IMR-90 (cell line): Measurements from ENCODE around the gene ADAM33. TPM values are rescaled to one million over a fixed set of nuclear protein-coding genes. Genes with fewer than 3 reads are reported as not detected.

Experiments used
- ATAC-seq: fragments of 200-7000 bp; cut with Tn5 transposase; 2 replicates; pipeline ENCODE4 v1.9.1; 2020; ENCODE audit warnings: low read depth, mild to moderate bottlenecking, moderate library complexity
- BruUV-seq: library from RNA; stranded (reverse); fragments of 400-500 nt; replicated peaks from 2 replicates; lab custom pipeline; 2021; lab: Mats Ljungman, UMichigan
- CTCF ChIA-PET: fragments of 300-600 bp; formaldehyde crosslinking; extraction: SDS; loops from one replicate; lab custom pipeline; 2021; ENCODE audit warnings: antibody characterized with exemption; lab: Yijun Ruan, JAX
- POLR2A ChIA-PET: fragments of 300-600 bp; sonication (Branson Sonifier 250); formaldehyde crosslinking; loops from one replicate; lab custom pipeline; 2022; ENCODE audit warnings: antibody characterized with exemption; ENCODE audit not compliant: unreplicated experiment; lab: Charles Lee
- DNase-seq: peaks from one replicate; pipeline ENCODE4 v3.0.0; 2013
- H2AFZ ChIP-seq: replicated peaks from 2 replicates; pipeline ENCODE3; 2013; ENCODE audit warnings: low read length, mild to moderate bottlenecking; ENCODE audit not compliant: poor library complexity
- H2AK5ac ChIP-seq: 2 replicates; pipeline ENCODE4 v1.6.1; 2013; ENCODE audit warnings: low read depth, low read length, inconsistent platforms
- H2AK9ac ChIP-seq: replicated peaks from 2 replicates; pipeline ENCODE3; 2013; ENCODE audit warnings: mild to moderate bottlenecking, low read depth, low read length, moderate library complexity; ENCODE audit not compliant: poor library complexity
- H2BK120ac ChIP-seq: 2 replicates; pipeline ENCODE4 v1.6.1; 2013; ENCODE audit warnings: low read depth, low read length, inconsistent platforms
- H2BK15ac ChIP-seq: 3 replicates; pipeline ENCODE4 v1.6.1; 2013; ENCODE audit warnings: low read depth, low read length, inconsistent platforms
- H2BK20ac ChIP-seq: 2 replicates; pipeline ENCODE4 v1.6.1; 2013; ENCODE audit warnings: low read depth, mild to moderate bottlenecking, inconsistent platforms, low read length, moderate library complexity
- H2BK5ac ChIP-seq: 2 replicates; pipeline ENCODE4 v1.6.1; 2013; ENCODE audit warnings: mild to moderate bottlenecking, low read depth, low read length, inconsistent platforms; ENCODE audit not compliant: poor library complexity, severe bottlenecking
- H3K14ac ChIP-seq: replicated peaks from 2 replicates; pipeline ENCODE4 v1.6.1; 2013; ENCODE audit warnings: low read depth, low read length, inconsistent platforms
- H3K18ac ChIP-seq: 2 replicates; pipeline ENCODE4 v1.6.1; 2013; ENCODE audit warnings: low read depth, low read length, control low read depth
- H3K23ac ChIP-seq: 2 replicates; pipeline ENCODE4 v1.6.1; 2013; ENCODE audit warnings: low read depth, low read length, inconsistent platforms
- H3K27ac ChIP-seq: 2 replicates; pipeline ENCODE4 v1.5.1; 2013; ENCODE audit warnings: mild to moderate bottlenecking, control low read depth, low read length; ENCODE audit not compliant: insufficient read depth
- H3K27me3 ChIP-seq: 2 replicates; pipeline ENCODE4 v1.6.1; 2013; ENCODE audit warnings: low read length; ENCODE audit not compliant: control insufficient read depth, insufficient read depth
- H3K36me3 ChIP-seq: 2 replicates; pipeline ENCODE4 v1.6.1; 2013; ENCODE audit warnings: low read length, mixed read lengths; ENCODE audit not compliant: control insufficient read depth, insufficient read depth
- H3K4ac ChIP-seq: 2 replicates; pipeline ENCODE4 v1.6.1; 2013; ENCODE audit warnings: low read depth, low read length, inconsistent platforms
- H3K4me1 ChIP-seq: 2 replicates; pipeline ENCODE4 v1.6.1; 2013; ENCODE audit warnings: low read length, mixed read lengths; ENCODE audit not compliant: control insufficient read depth, insufficient read depth
- H3K4me2 ChIP-seq: 2 replicates; pipeline ENCODE4 v1.6.1; 2013; ENCODE audit warnings: low read depth, mild to moderate bottlenecking, control low read depth, low read length, moderate library complexity
- H3K4me3 ChIP-seq: 2 replicates; pipeline ENCODE4 v1.5.1; 2013; ENCODE audit warnings: low read depth, mild to moderate bottlenecking, control low read depth, low read length, moderate library complexity; ENCODE audit not compliant: insufficient read depth
- H3K56ac ChIP-seq: 2 replicates; pipeline ENCODE4 v1.6.1; 2013; ENCODE audit warnings: low read length, inconsistent platforms; ENCODE audit not compliant: insufficient read depth; ENCODE audit errors: extremely low read depth
- H3K79me1 ChIP-seq, 2 experiments: 2 replicates each; pipeline ENCODE4 v1.6.1; 2013; ENCODE audit warnings: low read length in 2 of 2, inconsistent platforms in 1 of 2, low read depth in 1 of 2
- H3K9ac ChIP-seq: 2 replicates; pipeline ENCODE4 v1.6.1; 2013; ENCODE audit warnings: low read depth, low read length, control low read depth
- H3K9me1 ChIP-seq: 2 replicates; pipeline ENCODE4 v1.6.1; 2013; ENCODE audit warnings: low read length, inconsistent platforms; ENCODE audit not compliant: insufficient read depth
- H3K9me3 ChIP-seq: 2 replicates; pipeline ENCODE4 v1.6.1; 2013; ENCODE audit warnings: low read length; ENCODE audit not compliant: control insufficient read depth, insufficient read depth
- H4K20me1 ChIP-seq: 2 replicates; pipeline ENCODE4 v1.6.1; 2013; ENCODE audit warnings: low read length, inconsistent platforms; ENCODE audit not compliant: insufficient read depth
- H4K5ac ChIP-seq: 2 replicates; pipeline ENCODE4 v1.6.1; 2013; ENCODE audit warnings: mild to moderate bottlenecking, low read depth, low read length, control low read depth
- H4K8ac ChIP-seq, 2 experiments: 2 replicates each; pipeline ENCODE4 v1.6.1; 2013; ENCODE audit warnings: low read depth in 2 of 2, low read length in 2 of 2, control low read depth in 1 of 2, inconsistent platforms in 1 of 2
- H4K91ac ChIP-seq: 2 replicates; pipeline ENCODE4 v1.6.1; 2013; ENCODE audit warnings: low read depth, low read length, inconsistent platforms; ENCODE audit not compliant: insufficient read depth
- CEBPB ChIP-seq: IDR thresholded peaks from 2 replicates; pipeline ENCODE4 v1.6.1; 2012; ENCODE audit warnings: low read depth, low read length, improper control_type of control experiment
- CTCF ChIP-seq: conservative IDR thresholded peaks from 2 replicates; pipeline ENCODE4 v1.5.1; 2012; ENCODE audit warnings: mild to moderate bottlenecking, low read depth, low read length, improper control_type of control experiment
- ELK1 ChIP-seq: fragments of 150-350 bp; IDR thresholded peaks from 2 replicates; pipeline ENCODE4 v1.6.1; 2016; ENCODE audit warnings: low read depth, mild to moderate bottlenecking, low read length, moderate library complexity, borderline replicate concordance
- FOS ChIP-seq: fragments of 150-350 bp; IDR thresholded peaks from 2 replicates; pipeline ENCODE4 v1.6.1; 2016; ENCODE audit warnings: low read depth, low read length
- MAFK ChIP-seq: IDR thresholded peaks from 2 replicates; pipeline ENCODE4 v1.6.1; 2012; ENCODE audit warnings: low read depth, low read length, improper control_type of control experiment
- MAZ ChIP-seq: IDR thresholded peaks from 2 replicates; pipeline ENCODE4 v1.6.1; 2012; ENCODE audit warnings: low read depth, mild to moderate bottlenecking, low read length, improper control_type of control experiment, moderate library complexity, borderline replicate concordance
- MXI1 ChIP-seq: IDR thresholded peaks from 2 replicates; pipeline ENCODE4 v1.6.1; 2012; ENCODE audit warnings: low read depth, mild to moderate bottlenecking, low read length, moderate library complexity, borderline replicate concordance
- NFE2L2 ChIP-seq: fragments of 150-350 bp; IDR thresholded peaks from 2 replicates; pipeline ENCODE4 v1.6.1; 2016; ENCODE audit warnings: low read depth, mild to moderate bottlenecking, low read length
- POLR2A ChIP-seq: IDR thresholded peaks from 2 replicates; pipeline ENCODE4 v1.6.1; 2012; ENCODE audit warnings: mild to moderate bottlenecking, low read depth, low read length
- RAD21 ChIP-seq: IDR thresholded peaks from 2 replicates; pipeline ENCODE4 v1.6.1; 2012; ENCODE audit warnings: low read length, improper control_type of control experiment
- SMC3 ChIP-seq: fragments of 150-350 bp; IDR thresholded peaks from 2 replicates; pipeline ENCODE4 v1.6.1; 2016; ENCODE audit warnings: low read depth, mild to moderate bottlenecking, antibody characterized with exemption, low read length, moderate library complexity
- USF2 ChIP-seq: fragments of 150-350 bp; IDR thresholded peaks from 2 replicates; pipeline ENCODE4 v1.6.1; 2017; ENCODE audit warnings: mild to moderate bottlenecking, antibody characterized with exemption, low read length, low read depth
- WGBS, 2 experiments: methylation state at CpG; one replicate each; pipeline versions ENCODE4 v1.1.5 to v1.1.7; 2013; ENCODE audit warnings: missing lambda C conversion rate in 2 of 2; ENCODE audit not compliant: insufficient read length in 1 of 2; ENCODE audit errors: extremely low coverage in 2 of 2; 5-methylcytosine and 5-hydroxymethylcytosine counted together
- dilution Hi-C: fragments of 300-500 bp; cut with HindIII; formaldehyde crosslinking; loops from one replicate; pipeline ENCODE4 v1.14.3; 2018; ENCODE audit warnings: low sequenced_read_pairs; ENCODE audit not compliant: unreplicated experiment
- in situ Hi-C: fragments of 300-500 bp; cut with MboI; formaldehyde crosslinking; loops from 3 replicates; pipeline ENCODE4 v1.14.3; 2019; ENCODE audit warnings: low sequenced_read_pairs, inconsistent platforms, mixed read lengths
- intact Hi-C: fragments of 100-400 bp; cut with micrococcal nuclease; formaldehyde crosslinking; loops from 2 replicates; pipeline ENCODE4 v1.10.0; 2022
- polyA plus RNA-seq, 3 experiments: library from polyadenylated mRNA; depleted of rRNA; stranded (reverse); fragments of >200 nt; gene quantifications; 2 replicates each; pipeline ENCODE4 v1.2.3, GENCODE V29; 2012; ENCODE audit warnings: low replicate concordance in 1 of 3
- total RNA-seq: library from RNA; depleted of rRNA; stranded (reverse); fragments of >200 nt; gene quantifications from 2 replicates; pipeline ENCODE4 v1.2.3, GENCODE V29; 2012

Gene ADAM33
- total and polyA plus RNA-seq, 2 of the 4 experiments (the other 2 are of a cell fraction): 0.18 to 1.7 TPM

GRCh38 chr20:3728876-3729275 is 47.1 kb upstream of the ADAM33 start:
- H2BK5ac ChIP-seq: no peak overlapping the region
- no peaks in the 10 kb centered on the region for H4K20me1 ChIP-seq
- H3K9me1 ChIP-seq: no peaks in the 10 kb centered on the region; the same call in 1 of the 2 replicates
- H3K18ac ChIP-seq: no peak overlapping the region
- no peak overlapping the region for H2BK15ac ChIP-seq
- H3K36me3 ChIP-seq: no peaks in the 10 kb centered on the region
- no peak overlapping the region for H2AK9ac ChIP-seq
- POLR2A ChIA-PET: no interaction called here
- no peak overlapping the region for H3K56ac ChIP-seq
- H3K4me2 ChIP-seq: no peak overlapping the region
- no peak overlapping the region for H4K91ac ChIP-seq
- ATAC-seq (no peak), DNase-seq (no peak)
- H3K9ac ChIP-seq: no peak overlapping the region
- H3K27ac ChIP-seq: no peak overlapping the region
- H2BK20ac ChIP-seq: no peak overlapping the region
- H2BK120ac ChIP-seq: no peak overlapping the region
- no CpG with 5 or more reads among the region's 3 CpGs for WGBS, 2 experiments
- H2AFZ ChIP-seq: no peak overlapping the region
- H3K79me1 ChIP-seq: no peaks in the 10 kb centered on the region
- no peak overlapping the region for H4K5ac ChIP-seq
- no peak overlapping the region for H2AK5ac ChIP-seq
- CTCF ChIA-PET: interaction anchor here (1.6 kb wide), 1 partner anchor 18 kb away, joined by 4 read pairs; no protein-coding TSS in a partner anchor
- in situ Hi-C loops (no loop called here), dilution Hi-C loops (no loop called here), intact Hi-C loops (no loop called here)
- no peak overlapping the region for H4K8ac ChIP-seq
- H3K23ac ChIP-seq: no peak overlapping the region
- BruUV-seq: no TSS peak
- no peak overlapping the region for H3K4ac ChIP-seq
- peaks cover 67% of the 10 kb centered on the region for H3K27me3 ChIP-seq
- no peaks in the 10 kb centered on the region for H3K4me1 ChIP-seq
- H3K14ac ChIP-seq: no peak overlapping the region
- TF ChIP-seq MXI1 (no peak), ELK1 (no peak), CEBPB (no peak), USF2 (no peak), NFE2L2 (no peak), SMC3 (no peak), RAD21 (no peak), FOS (no peak), CTCF (no peak), MAFK (no peak), POLR2A (no peak), MAZ (no peak)
- H3K9me3 ChIP-seq: no peaks in the 10 kb centered on the region
- H3K4me3 ChIP-seq: no peak overlapping the region
